GM12878 (cell line): ENCODE measurements around the gene BBX. TPM values are rescaled to one million over a fixed set of nuclear protein-coding genes. Genes with fewer than 3 reads are reported as not detected.

ENCODE experiments used
- ATAC-seq: fragments of 200-7000 bp; cut with Tn5 transposase; 3 replicates; pipeline ENCODE4 v1.9.1; 2020; ENCODE audit warnings: mild to moderate bottlenecking, moderate library complexity
- BruUV-seq: library from RNA; stranded (reverse); fragments of 400-500 nt; replicated peaks from 2 replicates; lab custom pipeline; 2021; lab: Mats Ljungman, UMichigan
- CTCF ChIA-PET: fragments of 300-600 bp; sonication (Branson Sonifier 250); formaldehyde crosslinking; extraction: SDS; loops from one replicate; lab custom pipeline; 2021; ENCODE audit warnings: inconsistent platforms; lab: Yijun Ruan, JAX
- POLR2A ChIA-PET: fragments of 350-600 bp; formaldehyde crosslinking; extraction: SDS; loops from one replicate; lab custom pipeline; 2021; ENCODE audit warnings: inconsistent platforms; lab: Charles Lee
- RAD21 ChIA-PET: fragments of 300-600 bp; sonication (Branson Sonifier 250); formaldehyde crosslinking; loops from one replicate; lab custom pipeline; 2023; ENCODE audit warnings: antibody characterized with exemption; ENCODE audit not compliant: unreplicated experiment; lab: Charles Lee
- SMC1A ChIA-PET: fragments of 300-600 bp; sonication (Branson Sonifier 250); formaldehyde crosslinking; loops from one replicate; lab custom pipeline; 2023; ENCODE audit not compliant: unreplicated experiment, uncharacterized antibody; lab: Charles Lee
- DNase-seq: peaks from one replicate; pipeline ENCODE4 v3.0.0-alpha.2; 2011; ENCODE audit warnings: low read depth, low spot score
- FAIRE-seq: peaks from 3 replicates; lab custom pipeline; 2011; peaks lifted over from hg19 to GRCh38; lab: Jason Lieb, UNC
- H2AFZ ChIP-seq: 2 replicates; pipeline ENCODE4 v1.6.0; 2011; ENCODE audit warnings: low read depth, low read length, control low read depth; ENCODE audit not compliant: control insufficient read depth
- H3K27ac ChIP-seq: 2 replicates; pipeline ENCODE4 v1.5.1; 2011; ENCODE audit warnings: control low read depth; ENCODE audit not compliant: control insufficient read depth, insufficient read depth
- H3K27me3 ChIP-seq, 2 experiments: replicated peaks in 1 of 2; 2 replicates each; pipeline versions ENCODE4 v1.6.0 to v1.6.1; 2011; ENCODE audit warnings: low read length in 1 of 2; ENCODE audit not compliant: control insufficient read depth in 2 of 2, insufficient read depth in 2 of 2
- H3K36me3 ChIP-seq, 2 experiments: 2 replicates each; pipeline ENCODE4 v1.5.1; 2011; ENCODE audit warnings: low read length in 1 of 2; ENCODE audit not compliant: control insufficient read depth in 2 of 2, insufficient read depth in 2 of 2
- H3K4me1 ChIP-seq: 2 replicates; pipeline ENCODE4 v1.6.1; 2011; ENCODE audit warnings: mild to moderate bottlenecking, low read length, moderate library complexity, mixed read lengths; ENCODE audit not compliant: control insufficient read depth, insufficient read depth
- H3K4me2 ChIP-seq: 2 replicates; pipeline ENCODE4 v1.6.0; 2011; ENCODE audit warnings: control low read depth; ENCODE audit not compliant: control insufficient read depth, insufficient read depth
- H3K4me3 ChIP-seq: fragments of 200-600 bp; sonication (generic); 2 replicates; pipeline ENCODE4 v1.5.1; 2016
- H3K79me2 ChIP-seq: 2 replicates; pipeline ENCODE4 v1.6.0; 2011; ENCODE audit warnings: low read length; ENCODE audit not compliant: control insufficient read depth, insufficient read depth
- H3K9ac ChIP-seq: 2 replicates; pipeline ENCODE4 v1.8.0; 2011; ENCODE audit warnings: low read length, control low read depth, mixed read lengths; ENCODE audit not compliant: control insufficient read depth, insufficient read depth
- H3K9me3 ChIP-seq: replicated peaks from 3 replicates; pipeline ENCODE4 v1.5.1; 2011; ENCODE audit warnings: mild to moderate bottlenecking, low read length; ENCODE audit not compliant: control insufficient read depth, insufficient read depth
- H4K20me1 ChIP-seq: 2 replicates; pipeline ENCODE4 v1.6.0; 2011; ENCODE audit not compliant: control insufficient read depth, insufficient read depth
- CUX1 ChIP-seq: IDR thresholded peaks from 2 replicates; pipeline ENCODE4 v1.6.1; 2012; ENCODE audit warnings: improper control_type of control experiment, low read depth, low read length; ENCODE audit not compliant: insufficient replicate concordance
- ELK1 ChIP-seq: IDR thresholded peaks from 2 replicates; pipeline ENCODE4 v1.6.1; 2012; ENCODE audit warnings: low read depth, low read length, improper control_type of control experiment
- EP300 ChIP-seq, 2 experiments: fragments of 150-350 bp in 1 of 2; IDR thresholded peaks; 2 replicates each; pipeline ENCODE4 v1.6.1; 2011 to 2012; ENCODE audit warnings: low read depth in 2 of 2, low read length in 2 of 2, borderline replicate concordance in 1 of 2, improper control_type of control experiment in 1 of 2, inconsistent platforms in 1 of 2; ENCODE audit not compliant: control insufficient read depth in 1 of 2
- HDAC6 ChIP-seq: fragments of 200-600 bp; sonication (generic); IDR thresholded peaks from one replicate; pipeline ENCODE4 v1.8.0; 2017; ENCODE audit warnings: antibody characterized with exemption; ENCODE audit not compliant: unreplicated experiment
- JUNB ChIP-seq: IDR thresholded peaks from 2 replicates; pipeline ENCODE4 v1.6.1; 2016; ENCODE audit warnings: antibody characterized with exemption, mild to moderate bottlenecking
- MTA3 ChIP-seq: IDR thresholded peaks from 2 replicates; pipeline ENCODE4 v1.6.1; 2012; ENCODE audit warnings: low read length, inconsistent platforms, borderline replicate concordance
- RAD21 ChIP-seq: IDR thresholded peaks from 2 replicates; pipeline ENCODE4 v1.6.1; 2011; ENCODE audit warnings: mild to moderate bottlenecking, low read depth, low read length, moderate library complexity; ENCODE audit not compliant: insufficient read depth
- SIN3A ChIP-seq: IDR thresholded peaks from 2 replicates; pipeline ENCODE4 v1.6.1; 2012; ENCODE audit warnings: low read depth, low read length, improper control_type of control experiment
- SKIL ChIP-seq: fragments of 450-650 bp; IDR thresholded peaks from 2 replicates; pipeline ENCODE4 v1.6.1; 2017; ENCODE audit warnings: mild to moderate bottlenecking, low read depth, inconsistent platforms; ENCODE audit not compliant: poor library complexity, severe bottlenecking
- SPI1 ChIP-seq: IDR thresholded peaks from 2 replicates; pipeline ENCODE4 v1.6.1; 2011; ENCODE audit warnings: low read depth, mild to moderate bottlenecking, low read length, moderate library complexity, borderline replicate concordance; ENCODE audit not compliant: insufficient read depth
- WRNIP1 ChIP-seq: IDR thresholded peaks from 2 replicates; pipeline ENCODE4 v1.6.1; 2011; ENCODE audit warnings: low read depth, low read length, improper control_type of control experiment, borderline replicate concordance
- WGBS: methylation state at CpG from one replicate; pipeline ENCODE4 v1.1.6; 2016; ENCODE audit warnings: low lambda C conversion rate; ENCODE audit not compliant: insufficient replicate concordance, insufficient coverage; ENCODE audit errors: missing lambda C conversion rate; 5-methylcytosine and 5-hydroxymethylcytosine counted together
- in situ Hi-C: fragments of 300-500 bp; cut with MboI; formaldehyde crosslinking; loops from 9 replicates; pipeline ENCODE4 v1.14.3; 2018; ENCODE audit warnings: mixed read lengths
- intact Hi-C: fragments of 100-400 bp; cut with micrococcal nuclease; formaldehyde crosslinking; loops from one replicate; pipeline ENCODE4 v1.14.2; 2022; ENCODE audit not compliant: unreplicated experiment
- polyA plus RNA-seq, 11 experiments: library from polyadenylated mRNA; depleted of rRNA in 4 of 11; unstranded in 6 of 11; stranded (reverse) in 5 of 11; fragments of >200 nt; fragmentation: Nextera tagmentation in 4 of 11; fragmentation: Illumina TruSeq in 1 of 11; extraction: Ambion mirVana in 4 of 11; extraction: Trizol in 1 of 11; gene quantifications; 1 replicate in 1 of 11; 2 replicates in 10 of 11; pipeline versions ENCODE4 v1.2.1 to v1.2.3, GENCODE V29; 2011 to 2016; ENCODE audit warnings: inconsistent platforms in 2 of 11, missing spikeins in 2 of 11, low read depth in 1 of 11
- total RNA-seq, 4 experiments: library from RNA; depleted of rRNA in 3 of 4; stranded (reverse); fragments of >200 nt in 3 of 4; fragmentation: Illumina TruSeq in 1 of 4; extraction: Trizol in 1 of 4; gene quantifications; 2 replicates each; pipeline versions ENCODE4 v1.2.1 to v1.2.3, GENCODE V29; 2013 to 2021

BBX gene
- total and polyA plus RNA-seq, 10 of the 15 experiments (the other 5 are each of a cell fraction or from before 2014, with no cell fraction given), result 13.3 to 38.5 (median 32.0) TPM

- no peak for TF ChIP-seq CUX1
These were observed 2.2 kb upstream of the BBX start (continued) for GRCh38 chr3:107520535-107520934.

- ChIA-PET RAD21 (interaction anchor here (0.9 to 1.2 kb wide), 2 partner anchors 12 to 78 kb away, joined by 3 to 4 read pairs; no protein-coding TSS in a partner anchor), POLR2A (no interaction called here), CTCF (interaction anchor here (0.6 kb wide), 1 partner anchor 92 kb away, joined by 3 read pairs; no protein-coding TSS in a partner anchor), SMC1A (interaction anchor here (0.6 to 1.6 kb wide), 6 partner anchors 18 to 104 kb away, joined by 3 to 6 read pairs (median 4); no protein-coding TSS in a partner anchor)
- intact Hi-C loops, result loop anchor here (5.0 to 10.0 kb wide), 2 partner anchors 89 to 287 kb away; no protein-coding TSS in a partner anchor
- ATAC-seq, result no peak
- peak overlapping the region; percentile 13; the same call in 1 of the 2 replicates for H2AFZ ChIP-seq
- peaks cover 10% of the 10 kb centered on the region; the same call in 1 of the 2 replicates for H3K4me1 ChIP-seq
- 0 out of 2 replicates have a peak overlapping the region, but pooled peaks have one; percentile 4 for H3K4me2 ChIP-seq
- no peaks in the 10 kb centered on the region for H3K9me3 ChIP-seq
- no peaks in the 10 kb centered on the region for H4K20me1 ChIP-seq
- no peaks in the 10 kb centered on the region for H3K27me3 ChIP-seq
- FAIRE-seq, result no peak
- H3K79me2 ChIP-seq, result peaks cover 28% of the 10 kb centered on the region
- H3K36me3 ChIP-seq, result no peaks in the 10 kb centered on the region
- H3K9ac ChIP-seq, result no peak overlapping the region
- in situ Hi-C loops, result no loop called here
- 10% methylated on average over 3 of the region's 3 CpGs for WGBS
- no peak for DNase-seq
- BruUV-seq, result no TSS peak
- H3K27ac ChIP-seq, result no peak overlapping the region
- H3K4me3 ChIP-seq, result 0 out of 2 replicates have a peak overlapping the region, but pooled peaks have one; percentile 42
- TF ChIP-seq MTA3 (no peak), SKIL (no peak), SPI1 (peak; percentile 86), HDAC6 (no peak), WRNIP1 (no peak), EP300 (IDR thresholded peaks at IDR 0.05; ENCODE audit: borderline replicate concordance in 1 of 2, control insufficient read depth in 1 of 2, low read depth in 2 of 2, low read length in 2 of 2) (no peak), JUNB (no peak), RAD21 (no peak), SIN3A (no peak), ELK1 (no peak)
These were observed 1.2 kb upstream of the BBX start for GRCh38 chr3:107521469-107522059.
